ENCODE measurements around the gene CMTM2.
"Not testable (repeated sequence)": the region's sequence is repeated elsewhere in the genome, so short reads cannot be mapped to it uniquely, and the experiment has no call there.

Gene CMTM2

DNA sequence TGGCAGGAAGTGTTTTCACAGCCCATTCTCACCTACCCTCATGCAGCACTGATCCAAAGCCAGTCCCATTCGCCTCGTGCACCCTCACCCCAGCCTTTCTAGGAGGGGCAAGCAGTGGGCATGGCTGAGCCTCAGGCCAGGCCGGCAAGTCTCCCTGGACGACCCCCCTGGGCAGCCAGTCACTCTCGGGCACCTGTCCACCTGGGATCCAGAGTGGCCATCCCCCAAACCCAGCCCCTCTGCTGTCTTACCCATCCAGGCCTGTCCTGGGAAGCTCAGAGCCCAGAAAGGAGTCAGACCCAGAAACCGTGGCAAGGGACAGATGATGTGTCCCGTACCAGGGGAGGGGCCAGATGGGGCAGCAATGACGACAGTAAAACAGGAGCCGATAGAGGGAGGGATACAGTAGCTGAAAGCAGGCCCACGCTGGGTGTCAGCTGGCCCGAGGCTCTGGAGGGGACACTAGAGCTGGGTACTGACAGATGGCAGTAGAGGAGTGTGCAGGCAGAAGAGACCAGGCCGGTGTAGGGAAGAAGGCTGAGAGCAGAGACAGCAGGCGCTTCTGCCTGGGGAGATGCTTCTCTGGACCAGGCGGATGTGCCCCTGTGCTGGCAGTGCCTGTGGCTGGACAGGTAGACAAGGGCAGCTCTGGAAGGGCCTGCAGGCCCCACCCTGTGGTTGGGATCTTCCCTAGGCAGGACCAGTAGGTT is 31.0 kb downstream of the CMTM2 start:
- DNase-seq, result no peak

DNA sequence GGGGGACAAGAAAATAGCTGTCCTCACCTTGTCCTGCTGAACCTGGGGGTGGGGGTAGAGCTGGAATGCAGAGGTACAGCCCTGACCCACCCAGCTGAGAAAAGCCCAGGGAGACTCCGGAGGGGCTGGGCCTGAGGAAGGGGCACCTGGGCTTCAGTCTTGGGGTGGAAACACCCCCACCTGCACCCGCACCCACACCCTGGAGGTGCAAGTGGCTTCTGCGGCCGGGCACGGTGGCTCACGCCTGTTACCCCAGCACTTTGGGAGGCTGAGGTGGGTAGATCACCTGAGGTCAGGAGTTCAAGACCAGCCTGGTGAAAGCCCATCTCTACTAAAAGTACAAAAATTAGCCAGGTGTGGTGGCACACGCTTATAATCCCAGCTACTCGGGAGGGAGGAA is 32.6 kb downstream of the CMTM2 start:
- not testable (repeated sequence) for DNase-seq

DNA sequence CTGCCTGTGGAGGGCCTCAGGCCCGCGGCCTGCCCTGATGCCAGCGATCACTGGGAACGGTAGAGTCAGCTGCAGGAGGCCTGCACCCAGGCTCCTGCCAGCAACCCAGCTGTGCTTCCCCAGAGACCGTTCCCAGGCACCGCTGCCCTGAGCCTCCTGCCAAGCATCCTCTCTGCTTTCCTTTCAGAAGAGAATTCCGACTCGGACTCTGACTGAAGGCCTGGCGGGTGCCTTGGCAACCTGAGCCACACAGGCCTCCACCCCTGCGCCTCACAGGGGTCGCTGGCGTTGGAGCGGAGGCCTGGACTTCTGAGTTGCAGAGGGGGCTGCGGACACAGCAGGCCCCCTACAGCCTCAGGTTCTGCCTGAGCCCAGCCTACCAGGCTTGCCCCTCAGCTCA is 33.2 kb downstream of the CMTM2 start:
- DNase-seq, result no peak

DNA sequence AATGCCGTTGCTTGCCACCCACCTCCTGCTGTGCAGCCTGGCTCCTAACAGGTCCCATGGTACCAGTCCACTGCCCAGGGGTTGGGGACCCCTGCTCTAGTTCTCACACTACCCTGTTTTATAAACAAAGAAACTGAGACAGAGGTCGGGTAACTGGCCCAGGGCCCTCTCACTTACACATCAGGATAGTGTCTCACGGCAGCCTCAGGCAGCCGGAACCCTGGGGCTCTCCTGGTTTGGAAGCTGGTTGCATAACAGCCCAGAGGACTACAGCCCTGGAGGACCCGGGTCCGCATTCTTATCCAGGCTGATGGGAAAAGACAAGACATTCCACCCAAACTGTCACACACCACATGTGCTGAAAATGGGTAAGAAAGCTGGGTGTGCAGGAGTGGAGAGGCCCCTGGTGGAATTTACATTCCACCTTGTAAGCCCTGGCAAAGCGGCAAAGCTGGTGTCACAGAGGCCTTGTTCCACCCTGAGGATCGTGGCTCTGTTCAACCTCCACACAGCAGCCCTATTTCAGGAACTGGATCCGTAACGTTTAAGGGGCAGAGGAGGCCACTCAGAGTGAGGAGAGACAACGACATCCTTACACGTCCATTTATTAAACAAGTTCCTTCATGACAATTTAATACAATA is 35.0 kb downstream of the CMTM2 start:
- DNase-seq, result no peak

DNA sequence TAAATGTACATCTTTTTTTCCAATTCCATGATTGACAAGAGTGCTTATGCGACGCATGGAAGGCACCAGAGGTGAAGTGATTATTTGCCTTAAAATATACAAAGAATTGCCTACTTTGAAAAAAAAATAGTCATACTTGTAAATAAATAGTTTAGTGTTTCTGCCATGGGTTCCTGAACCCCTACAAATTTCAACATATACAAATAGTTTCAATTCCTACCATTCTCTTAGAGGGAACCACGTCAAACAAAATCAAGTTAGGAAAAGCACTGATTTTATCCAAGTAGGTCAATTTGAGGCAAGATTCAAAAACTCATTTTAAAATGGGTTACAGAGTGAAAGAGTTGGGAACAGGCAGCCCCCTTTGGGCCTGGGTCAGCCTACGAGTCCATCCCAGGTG is 36.9 kb downstream of the CMTM2 start:
- no peak for DNase-seq

DNA sequence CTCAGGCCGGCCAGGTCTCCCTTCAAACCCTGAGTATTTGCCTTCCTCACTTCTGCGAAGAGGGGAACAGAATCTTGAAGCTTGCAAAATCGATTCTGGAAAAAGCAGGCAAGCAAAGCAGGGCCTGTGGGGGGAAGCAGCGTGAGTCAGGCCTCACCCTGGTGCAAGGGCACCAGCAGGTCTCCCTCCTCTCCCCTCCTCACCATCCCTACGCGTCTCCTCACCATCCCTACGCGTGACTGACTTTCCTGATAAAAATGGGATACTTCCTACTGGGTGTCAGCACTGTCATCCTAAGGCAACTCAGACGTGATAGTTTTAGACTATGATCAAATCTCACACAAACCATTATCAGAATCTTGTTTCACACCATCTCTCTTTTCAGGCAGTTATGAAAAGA is 37.3 kb downstream of the CMTM2 start:
- no peak for DNase-seq

DNA sequence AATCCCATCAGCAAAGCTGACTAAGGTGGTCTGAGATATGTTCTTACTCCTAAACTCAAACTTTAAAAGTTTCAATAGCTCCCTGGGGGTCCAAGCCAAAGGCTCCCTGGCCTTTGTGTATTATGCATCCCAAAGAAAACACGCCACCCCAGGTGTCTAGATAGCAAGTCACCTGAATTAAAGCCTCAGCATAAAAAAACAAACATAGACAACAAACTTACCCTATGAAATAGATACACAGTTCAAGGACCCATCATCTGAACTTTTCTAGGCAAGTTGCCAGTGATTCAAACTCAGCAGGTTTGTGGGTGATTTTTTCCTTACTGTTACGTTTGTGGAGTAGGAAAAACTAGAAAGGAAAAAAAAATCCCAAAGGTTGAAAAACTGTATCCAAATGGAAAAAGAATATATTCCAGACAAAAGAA is 37.8 kb downstream of the CMTM2 start:
- DNase-seq, result no peak

DNA sequence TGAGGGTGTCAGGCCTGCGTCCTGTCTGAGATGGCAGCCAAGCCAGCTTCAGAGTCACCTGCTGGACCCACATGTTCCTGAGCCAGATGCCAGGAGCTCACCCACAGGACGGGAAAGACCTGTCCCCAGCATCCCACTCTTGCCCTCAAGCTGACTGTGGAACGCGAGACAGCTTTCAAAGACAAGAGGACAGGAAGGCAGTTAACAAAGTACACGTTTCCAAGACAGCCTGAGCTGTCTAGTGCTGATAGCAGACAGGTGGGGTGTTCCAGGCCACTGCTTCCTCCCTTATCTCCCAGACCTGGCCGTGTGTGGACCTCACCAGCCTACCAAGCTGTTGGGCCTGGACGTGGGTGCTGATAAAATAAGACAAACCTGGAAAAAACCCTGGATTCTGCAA is 38.5 kb downstream of the CMTM2 start:
- no peak for DNase-seq

DNA sequence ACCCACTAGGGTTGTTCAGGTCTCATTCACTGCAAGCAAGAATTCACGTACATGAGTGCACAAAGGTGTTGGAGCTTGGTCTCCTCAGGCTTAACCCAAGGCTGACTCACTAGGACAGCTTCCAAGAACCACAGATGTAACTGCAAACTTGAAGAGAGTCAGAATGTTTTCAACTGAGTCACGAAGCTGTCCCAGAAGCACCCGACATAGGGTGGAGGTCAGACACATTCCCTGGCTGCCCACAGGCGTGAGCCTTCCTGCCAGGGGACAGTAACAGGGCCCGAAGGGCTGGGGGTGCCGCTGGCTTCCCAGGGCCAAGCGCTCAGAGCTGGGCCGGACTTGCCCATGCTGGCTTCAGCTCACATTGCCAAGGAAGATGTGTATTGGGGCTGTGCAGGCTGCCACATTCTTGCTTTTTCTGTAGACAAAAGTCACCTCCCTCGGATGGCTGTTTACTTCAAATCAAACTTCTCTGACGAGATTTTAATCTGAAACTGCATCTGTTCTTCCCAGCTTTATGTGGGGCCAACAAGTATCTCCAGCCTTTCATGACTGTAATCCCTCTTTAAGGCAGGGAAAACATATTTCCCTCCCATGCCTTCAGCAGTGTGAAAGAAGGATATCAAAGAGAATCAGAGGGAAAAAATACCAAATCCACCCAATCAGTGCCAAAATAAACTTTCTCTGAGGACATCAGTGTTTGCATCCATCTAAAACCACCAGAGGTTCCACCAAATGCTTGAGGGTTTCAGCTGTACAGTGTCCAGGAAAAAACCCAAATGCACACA is 39.5 kb downstream of the CMTM2 start:
- DNase-seq, result no peak

DNA sequence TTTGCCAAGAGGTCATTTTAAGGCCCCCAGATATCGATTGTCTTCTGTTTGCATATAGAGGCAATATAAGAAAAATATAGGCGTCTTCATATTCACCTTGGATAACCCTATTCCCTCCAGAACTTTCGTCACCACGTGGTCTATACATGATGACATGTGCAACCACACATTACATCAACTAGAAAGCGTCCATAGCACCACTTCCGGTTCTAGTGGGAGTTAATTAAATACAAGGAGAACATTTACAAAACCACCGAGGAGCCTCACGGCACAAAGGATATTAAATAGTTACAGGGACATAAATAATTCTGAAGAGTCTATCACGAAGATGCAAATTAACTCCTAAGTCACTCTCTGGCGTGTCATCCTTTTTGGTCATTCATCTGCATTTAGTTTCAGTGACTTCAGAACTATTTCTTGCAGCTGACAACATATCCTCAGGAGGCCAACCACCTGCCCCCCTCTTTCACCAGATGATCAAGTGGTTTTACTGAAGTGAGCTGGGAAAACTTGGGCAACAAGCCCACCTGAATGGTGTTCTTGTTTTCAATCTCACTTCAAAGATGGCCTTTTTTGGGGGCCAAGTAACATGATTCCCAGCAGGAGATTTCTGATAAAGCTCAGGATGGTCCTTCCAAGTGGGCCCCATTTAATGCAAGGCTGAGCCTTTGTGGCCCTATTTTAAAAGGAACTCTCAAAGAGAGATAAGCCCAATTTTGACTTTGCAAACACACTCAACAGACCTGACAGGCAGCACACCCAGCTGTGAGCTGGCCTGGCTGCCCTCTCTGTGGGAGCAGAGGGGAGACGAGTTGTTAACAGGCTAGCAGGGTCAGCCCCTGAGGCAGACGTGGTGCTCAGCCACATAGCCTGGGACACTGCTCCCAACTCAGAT is 40.5 kb downstream of the CMTM2 start:
- no peak for DNase-seq

DNA sequence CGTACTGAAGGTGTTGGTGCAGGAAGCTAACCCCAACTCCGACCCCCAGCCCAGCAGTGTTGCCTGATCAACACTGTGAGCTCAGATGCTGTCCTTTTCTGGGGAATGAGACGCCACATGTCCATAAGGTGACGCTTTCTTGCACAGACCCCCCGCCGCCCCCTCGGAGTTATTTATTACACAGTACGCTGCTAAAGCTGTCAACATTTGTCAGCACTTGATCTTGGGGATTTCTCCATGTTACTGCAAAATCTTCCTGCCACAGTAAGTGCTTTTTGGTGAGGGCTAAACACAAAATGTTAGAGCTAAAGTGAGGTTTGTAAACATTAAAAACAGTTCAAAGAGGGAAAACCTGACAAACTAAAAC is 41.1 kb downstream of the CMTM2 start:
- no peak for DNase-seq

DNA sequence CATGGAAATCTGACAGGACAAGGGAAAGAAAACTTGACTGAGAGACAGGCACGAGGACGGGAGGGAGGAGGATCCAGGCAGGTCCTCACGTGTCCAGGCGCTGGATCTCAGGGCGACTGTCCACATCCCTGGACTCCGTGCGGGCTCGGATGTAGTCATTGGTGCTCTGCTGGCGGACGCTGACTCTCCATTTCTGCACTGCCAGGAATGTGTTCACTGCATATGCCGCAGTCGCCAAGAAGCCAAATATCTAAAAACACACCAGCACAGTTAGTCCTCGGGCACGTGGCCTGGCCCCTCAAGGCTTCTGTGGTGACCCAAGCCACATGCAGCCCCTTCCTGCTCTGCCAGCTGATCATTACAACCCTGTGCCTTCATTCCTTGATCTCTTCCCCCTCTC is 42.7 kb downstream of the CMTM2 start:
- no peak for DNase-seq

DNA sequence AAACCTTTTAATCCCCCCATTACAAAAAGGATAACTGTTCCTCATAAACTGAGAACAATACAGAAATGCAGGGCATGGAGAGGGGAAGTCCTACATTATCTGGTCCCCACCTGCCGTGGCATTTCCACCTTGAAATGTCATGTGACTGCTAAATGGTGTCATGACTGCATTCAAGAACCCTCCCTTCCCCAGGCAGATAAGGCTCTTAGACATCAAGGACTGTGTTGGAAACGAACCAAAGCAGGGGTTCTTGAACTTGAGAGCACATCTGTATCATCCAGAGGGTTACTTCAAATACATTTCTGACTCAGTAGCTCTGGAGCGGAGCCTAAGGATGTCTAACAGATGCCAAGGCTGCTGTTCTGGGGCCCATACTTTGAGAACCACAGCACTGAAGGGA is 43.6 kb downstream of the CMTM2 start:
- DNase-seq, result no peak

DNA sequence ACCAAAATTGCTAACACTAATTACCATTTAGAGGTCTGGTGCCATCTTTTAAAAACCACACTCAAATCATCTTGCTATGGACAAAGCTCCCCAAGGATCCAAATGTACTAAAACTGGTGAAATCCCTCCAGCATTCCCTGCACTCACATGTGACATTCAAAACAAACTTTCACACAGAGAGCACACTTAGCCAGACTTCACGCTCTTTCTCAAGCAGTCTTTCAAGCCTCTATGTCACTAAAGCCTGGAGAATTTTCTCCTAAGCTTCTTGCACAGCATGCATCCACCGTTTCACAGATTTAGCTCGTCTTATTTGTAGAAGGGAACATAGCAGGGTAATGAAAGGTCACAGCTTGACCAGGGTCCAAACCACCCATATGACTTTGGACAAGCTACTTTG is 44.5 kb downstream of the CMTM2 start:
- no peak for DNase-seq

DNA sequence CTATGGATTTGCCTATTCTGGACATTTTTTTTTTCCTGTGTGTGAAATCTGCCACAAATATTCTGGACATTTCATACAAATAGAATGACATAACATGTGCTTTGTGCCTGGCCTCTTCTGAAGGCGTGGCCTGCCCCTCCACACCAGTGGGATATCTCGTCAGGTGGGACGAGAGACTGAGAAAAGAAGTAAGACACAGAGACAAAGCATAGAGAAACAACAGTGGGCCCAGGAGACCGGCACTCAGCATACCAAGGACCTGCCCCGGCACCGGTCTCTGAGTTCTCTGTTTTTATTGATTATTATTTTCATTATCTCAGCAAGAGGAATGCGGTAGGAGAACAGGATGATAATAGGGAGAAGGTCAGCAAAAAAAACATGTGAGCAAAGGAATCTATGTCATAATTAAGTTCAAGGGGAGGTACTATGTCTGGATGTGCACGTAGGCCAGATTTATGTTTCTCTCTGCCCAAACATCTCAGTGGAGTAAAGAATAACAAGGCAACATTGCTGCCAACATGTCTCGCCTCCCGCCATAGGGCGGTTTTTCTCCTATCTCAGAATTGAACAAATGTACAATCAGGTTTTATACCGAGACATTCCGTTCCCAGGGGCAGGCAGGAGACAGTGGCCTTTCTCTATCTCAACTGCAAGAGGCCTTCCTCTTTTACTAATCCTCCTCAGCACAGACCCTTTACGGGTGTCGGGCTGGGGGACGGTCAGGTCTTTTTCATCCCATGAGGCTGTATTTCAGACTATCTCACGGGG is 48.5 kb downstream of the CMTM2 start:
- DNase-seq, result not testable (repeated sequence)

DNA sequence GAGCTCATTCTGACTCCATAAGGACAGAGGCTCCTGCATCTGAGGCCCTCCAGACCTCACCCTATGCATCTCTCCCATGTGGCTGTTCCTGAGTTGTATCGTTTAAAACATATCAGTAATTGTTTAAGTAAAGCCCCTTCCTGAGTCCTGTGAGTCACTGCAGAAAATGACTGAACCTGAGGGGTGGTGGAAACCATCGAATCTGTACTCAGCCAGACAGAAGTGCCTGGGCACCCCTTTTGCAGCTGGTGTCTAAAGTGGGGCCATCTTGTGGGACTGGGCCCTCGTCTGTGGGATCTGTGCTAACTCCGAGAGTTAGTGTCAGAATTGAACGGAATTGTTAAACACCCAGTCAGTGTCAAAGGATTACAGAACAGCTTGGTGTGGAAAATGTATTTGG is 50.6 kb downstream of the CMTM2 start:
- no peak for DNase-seq

DNA sequence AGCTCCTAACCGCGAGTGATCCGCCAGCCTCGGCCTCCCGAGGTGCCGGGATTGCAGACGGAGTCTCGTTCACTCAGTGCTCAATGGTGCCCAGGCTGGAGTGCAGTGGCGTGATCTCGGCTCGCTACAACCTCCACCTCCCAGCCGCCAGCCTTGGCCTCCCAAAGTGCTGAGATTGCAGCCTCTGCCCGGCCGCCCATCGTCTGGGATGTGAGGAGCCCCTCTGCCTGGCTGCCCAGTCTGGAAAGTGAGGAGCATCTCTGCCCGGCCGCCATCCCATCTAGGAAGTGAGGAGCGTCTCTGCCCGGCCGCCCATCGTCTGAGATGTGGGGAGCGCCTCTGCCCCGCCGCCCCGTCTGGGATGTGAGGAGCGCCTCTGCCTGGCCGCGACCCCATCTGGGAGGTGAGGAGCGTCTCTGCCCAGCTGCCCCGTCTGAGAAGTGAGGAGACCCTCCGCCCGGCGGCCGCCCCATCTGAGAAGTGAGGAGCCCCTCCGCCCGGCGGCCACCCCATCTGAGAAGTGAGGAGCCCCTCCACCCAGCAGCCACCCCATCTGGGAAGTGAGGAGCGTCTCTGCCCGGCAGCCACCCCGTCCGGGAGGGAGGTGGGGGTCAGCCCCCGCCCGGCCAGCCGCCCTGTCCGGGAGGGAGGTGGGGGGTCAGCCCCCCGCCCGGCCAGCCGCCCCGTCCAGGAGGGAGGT is 51.4 kb downstream of the CMTM2 start:
- DNase-seq, result not testable (repeated sequence)

DNA sequence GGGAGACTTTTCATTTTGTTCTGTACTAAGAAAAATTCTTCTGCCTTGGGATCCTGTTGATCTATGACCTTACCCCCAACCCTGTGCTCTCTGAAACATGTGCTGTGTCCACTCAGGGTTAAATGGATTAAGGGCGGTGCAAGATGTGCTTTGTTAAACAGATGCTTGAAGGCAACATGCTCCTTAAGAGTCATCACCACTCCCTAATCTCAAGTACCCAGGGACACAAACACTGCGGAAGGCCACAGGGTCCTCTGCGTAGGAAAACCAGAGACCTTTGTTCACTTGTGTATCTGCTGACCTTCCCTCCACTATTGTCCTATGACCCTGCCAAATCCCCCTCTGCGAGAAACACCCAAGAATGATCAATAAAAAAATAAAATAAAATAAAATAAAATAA is 52.3 kb downstream of the CMTM2 start:
- DNase-seq, result not testable (repeated sequence)

DNA sequence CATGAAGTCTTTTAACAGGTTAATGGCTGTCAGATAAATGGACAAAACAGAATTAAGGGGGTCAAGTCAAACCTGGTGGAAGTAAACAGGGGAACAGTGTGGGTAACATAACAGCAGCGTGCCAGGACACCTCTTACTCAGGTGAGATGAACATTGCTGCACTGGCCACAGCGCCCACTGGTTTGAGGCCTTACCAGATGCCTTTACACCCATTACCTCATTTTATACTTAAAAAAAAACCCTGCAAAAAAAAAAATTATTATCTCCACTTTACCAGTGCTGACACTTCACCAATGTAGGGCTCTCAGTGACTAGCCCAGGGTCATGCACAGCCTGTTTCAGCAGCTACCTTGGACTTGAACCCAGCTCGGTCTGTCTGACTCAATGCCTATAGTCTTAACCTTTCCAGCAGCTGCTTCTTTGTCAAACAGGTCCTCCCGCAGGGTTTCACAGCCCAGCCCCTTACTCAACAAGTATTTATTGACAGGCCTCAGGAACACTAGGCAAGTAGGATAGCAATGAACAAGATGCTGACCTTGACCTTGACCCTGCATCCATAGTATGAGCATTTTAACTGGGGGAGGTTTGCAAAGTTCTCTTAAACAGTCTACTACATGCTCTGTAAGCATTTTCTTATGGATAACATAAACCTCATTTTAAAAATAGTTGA is 55.4 kb downstream of the CMTM2 start:
- DNase-seq, result no peak

DNA sequence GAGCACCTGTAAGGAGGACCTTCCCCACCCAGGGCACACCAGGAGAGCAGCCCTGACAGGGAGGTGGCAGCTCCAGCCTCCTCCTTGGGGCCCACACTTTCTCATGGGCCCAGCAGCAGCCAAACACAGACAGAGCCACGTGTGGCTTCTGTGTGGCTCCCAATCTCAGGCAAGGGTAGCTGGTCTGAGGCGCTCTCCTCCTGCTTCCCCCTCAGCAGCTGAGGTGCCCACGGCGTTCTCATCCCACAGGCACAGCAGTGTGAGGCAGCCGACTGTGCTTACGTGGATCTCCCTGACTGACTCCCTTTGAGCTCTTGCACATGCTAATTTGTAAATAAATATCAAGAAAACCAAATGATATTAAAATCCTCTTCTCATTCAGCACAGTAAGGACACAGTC is 56.1 kb downstream of the CMTM2 start:
- no peak for DNase-seq

DNA sequence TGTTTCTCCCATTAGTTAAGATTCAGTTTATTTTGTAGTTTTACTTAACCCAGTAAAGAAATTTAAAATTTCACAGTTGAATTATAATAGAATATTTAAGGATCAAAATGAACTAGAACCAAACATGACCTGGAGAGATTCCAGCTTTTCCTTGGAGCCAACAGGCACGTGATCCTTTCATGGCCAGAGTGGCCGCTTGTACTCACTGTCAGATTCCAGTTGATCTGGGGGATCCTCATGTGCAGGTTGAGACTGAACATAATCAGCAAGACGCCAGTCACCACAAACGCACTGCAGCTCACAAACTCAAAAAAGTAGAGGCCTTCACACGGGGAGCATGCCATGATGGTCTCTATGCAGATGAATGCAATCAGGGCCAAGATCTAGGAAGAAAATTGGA is 56.9 kb downstream of the CMTM2 start:
- no peak for DNase-seq

All from CD4-positive, alpha-beta T cell treated with Interleukin-17A for 1 hour (primary cell).